NCI-H1105 treated with DMSO at 0.1 percent for 48 hours (cell line): ENCODE measurements around the gene MRPL20.

Experiments used
- DNase-seq: peaks from one replicate; lab custom pipeline; 2025; lab: John Stamatoyannopoulos, UW

Gene MRPL20

DNA sequence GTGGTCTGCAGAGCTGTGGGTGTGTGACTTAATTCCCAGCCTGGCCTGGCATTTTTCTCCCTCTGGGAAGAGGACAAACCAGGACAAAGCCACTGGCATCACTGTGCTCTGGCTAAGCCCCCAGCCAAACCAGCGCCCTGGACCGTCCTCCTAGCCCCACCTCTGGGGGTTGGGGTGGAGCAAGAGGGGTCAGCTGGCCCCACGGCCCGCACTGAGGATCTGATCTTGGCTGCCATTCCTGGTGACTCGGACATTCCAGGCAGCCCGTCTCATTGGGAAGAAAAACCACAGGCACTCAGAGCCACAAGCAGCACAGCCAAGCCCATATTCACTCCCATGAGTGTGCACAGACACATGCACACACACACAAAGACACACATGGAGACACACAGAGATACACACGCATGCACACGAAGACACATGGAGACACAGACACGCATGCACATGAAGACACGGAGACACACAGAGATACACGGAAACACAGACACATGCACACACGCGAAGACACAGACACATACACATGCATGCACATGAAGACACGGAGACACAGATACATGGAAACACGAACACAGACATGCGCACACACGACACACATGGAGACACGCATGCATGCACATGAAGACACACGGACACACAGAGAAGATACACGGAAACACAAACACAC, 46.5 kb downstream of the MRPL20 start:
- no peak for DNase-seq

DNA sequence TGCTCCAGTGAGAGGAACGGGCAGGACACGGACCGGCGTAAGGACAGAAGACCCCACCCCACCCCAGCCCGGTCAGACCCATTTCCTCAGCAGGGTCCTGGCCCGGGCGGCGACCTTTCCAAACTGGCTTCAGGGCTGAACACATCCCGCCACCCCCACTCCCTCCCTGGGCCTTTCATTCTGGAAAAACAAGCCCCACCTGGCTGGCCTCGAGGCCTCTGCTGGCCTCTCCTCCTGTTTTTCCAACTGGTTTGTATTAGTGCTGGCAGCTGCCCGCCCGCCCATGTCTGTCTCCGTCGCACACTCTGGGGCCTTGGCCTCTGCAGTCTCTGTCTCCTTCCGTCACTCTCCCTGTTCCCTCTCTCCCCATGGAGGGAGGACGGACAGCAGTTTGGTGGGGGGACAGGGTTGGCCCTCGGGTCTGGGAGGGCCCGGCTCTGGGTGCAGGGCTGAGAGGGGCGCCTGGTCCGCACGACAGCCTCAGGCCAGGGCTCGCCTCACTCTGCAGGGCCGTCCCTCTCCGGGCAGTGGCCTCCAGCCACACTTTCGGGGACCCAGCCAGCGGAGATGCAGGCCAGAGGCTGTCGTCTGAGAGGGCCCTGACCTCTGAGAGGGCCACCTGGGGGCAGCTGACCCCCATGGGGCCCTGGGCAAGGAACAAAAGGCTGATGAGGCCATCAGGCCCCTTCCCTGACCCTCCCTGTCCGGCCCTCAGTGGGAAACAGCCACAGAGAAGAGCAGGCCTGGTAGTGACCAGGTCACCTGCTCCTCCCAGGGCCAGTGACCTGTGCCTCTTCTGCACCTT, 47.2 kb downstream of the MRPL20 start:
- DNase-seq, result no peak

GRCh38 chr1:1359308-1359663, 47.8 kb downstream of the MRPL20 start:
- DNase-seq, result no peak

GRCh38 chr1:1358433-1359271, 48.4 kb downstream of the MRPL20 start, which contains the start of gene MXRA8:
MXRA8 (minus strand) TSS chr1:1358555; CDS start chr1:1358504, 51 bp downstream.
- DNase-seq, result no peak

- DNase-seq, result no peak
These were observed 49.1 kb downstream of the MRPL20 start for GRCh38 chr1:1357871-1358432.

DNA sequence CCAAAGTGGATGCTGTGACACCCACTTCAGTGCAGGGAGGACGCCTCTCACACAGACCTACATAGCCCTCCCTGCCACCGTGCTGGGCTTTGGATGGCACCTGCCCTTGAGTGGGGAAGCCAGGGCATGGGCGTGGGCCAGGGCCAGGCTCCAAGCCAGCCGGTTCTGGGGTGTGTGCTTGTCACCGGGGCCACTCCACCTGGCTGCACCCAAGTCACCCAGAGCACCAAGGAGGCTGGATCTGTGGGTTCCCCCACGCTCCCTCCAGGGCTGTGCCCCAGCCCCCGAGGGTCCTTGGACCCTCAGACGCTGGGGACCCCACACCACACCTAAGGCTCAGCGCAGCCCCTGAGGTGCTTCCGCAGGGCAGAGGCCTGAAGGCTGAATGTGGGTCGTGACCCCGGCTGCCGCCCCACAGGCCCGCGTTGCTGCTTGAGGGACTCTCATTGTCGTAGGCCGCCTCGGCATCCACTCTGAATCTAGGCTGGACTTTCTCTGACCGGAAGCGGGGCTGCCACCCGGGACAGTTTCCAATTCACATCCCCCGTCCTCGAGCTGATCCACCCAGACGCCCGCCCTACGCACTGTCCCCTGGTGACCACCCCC, 50.2 kb downstream of the MRPL20 start:
- DNase-seq, result no peak

DNA sequence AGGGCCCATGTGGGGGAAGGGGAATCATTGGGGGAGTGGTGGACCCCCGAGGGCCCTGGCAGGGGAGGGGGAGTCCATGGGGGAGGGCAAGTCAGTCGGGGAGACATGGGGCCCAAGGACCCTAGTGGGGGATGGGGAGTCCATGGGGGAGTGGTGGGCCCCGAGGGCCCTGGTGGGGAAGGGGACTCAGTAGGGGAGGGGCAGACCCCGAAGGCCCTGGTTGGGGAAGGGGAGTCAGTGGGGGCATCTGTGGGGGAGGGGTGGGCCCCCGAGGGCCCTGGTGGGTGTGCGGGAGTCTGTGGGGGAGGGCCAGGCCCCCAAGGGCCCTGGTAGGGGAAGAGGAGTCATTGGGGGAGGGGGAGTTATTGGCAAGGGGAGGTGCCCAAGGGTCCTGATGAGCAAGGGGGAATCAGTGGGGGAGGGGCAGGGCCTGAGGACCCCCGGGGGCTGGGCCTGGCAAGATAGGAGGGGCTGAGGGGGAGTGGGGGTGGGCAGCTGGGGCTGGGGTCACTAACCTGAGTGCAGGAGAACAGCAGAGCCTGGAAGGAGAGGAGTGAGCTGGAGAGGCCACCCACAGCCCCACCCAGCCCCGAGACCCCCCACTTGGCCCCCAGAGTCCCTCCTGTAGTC, 50.8 kb downstream of the MRPL20 start:
- no peak for DNase-seq

DNA sequence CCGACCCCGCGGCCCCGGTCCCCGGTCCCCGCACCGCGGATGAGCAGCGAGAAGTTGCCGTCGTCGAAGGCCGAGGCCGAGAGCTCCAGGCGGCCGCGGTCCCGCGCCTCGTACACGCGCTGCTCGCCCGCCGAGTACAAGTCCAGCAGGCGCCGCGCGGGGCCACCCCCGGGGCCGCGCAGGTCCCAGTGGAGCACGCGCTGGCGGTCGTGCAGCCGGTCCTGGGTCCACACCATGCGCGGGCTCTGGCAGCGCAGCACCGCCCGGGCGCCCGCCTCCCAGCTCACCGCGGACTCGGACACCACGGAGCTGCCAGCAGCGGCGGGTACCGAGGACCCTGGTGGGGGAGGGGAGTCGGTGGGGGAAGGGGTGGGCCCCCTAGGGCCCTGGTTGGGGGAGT, 51.7 kb downstream of the MRPL20 start:
- peak; percentile 26 for DNase-seq

GRCh38 chr1:1354271-1355247, 52.5 kb downstream of the MRPL20 start:
- DNase-seq, result peak; percentile 13

DNA sequence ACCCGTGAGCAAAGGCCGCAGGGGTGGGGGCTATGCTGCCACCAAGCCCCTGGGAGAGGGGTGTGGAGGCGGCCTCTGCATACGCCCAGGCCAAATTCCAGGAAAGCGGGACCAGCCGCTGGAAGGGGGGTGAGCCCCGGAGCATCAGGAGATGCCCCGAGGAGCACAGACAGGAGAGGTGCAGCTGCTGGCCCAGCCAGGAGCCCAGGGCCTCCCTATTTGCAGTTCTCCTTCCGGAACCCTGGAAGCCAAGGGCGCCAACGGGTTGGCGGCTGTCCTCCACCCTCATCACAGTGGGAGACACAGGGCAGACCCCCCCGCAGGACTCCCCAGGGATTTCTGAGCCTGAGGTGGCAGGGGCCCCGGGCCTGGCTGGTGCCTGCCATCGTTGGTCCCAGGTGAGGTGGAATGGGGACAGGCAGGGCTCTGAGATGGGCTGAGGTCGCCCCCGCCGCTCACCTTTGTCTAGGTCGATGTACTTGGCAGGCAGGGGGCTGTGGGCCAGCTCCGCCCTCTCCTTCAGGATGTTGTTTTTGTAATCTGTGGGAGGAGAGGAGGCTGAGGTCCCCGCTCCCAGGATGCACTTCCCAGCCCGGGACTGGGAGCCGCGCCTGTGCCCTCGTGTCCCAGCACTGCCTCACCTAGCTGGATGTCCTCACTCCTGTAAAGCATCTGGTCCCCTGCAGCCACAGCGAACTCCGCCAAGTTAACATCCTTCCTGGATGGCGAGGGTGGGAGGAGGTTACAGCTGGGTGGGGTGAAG, 53.5 kb downstream of the MRPL20 start:
- peak; percentile 19 for DNase-seq

DNA sequence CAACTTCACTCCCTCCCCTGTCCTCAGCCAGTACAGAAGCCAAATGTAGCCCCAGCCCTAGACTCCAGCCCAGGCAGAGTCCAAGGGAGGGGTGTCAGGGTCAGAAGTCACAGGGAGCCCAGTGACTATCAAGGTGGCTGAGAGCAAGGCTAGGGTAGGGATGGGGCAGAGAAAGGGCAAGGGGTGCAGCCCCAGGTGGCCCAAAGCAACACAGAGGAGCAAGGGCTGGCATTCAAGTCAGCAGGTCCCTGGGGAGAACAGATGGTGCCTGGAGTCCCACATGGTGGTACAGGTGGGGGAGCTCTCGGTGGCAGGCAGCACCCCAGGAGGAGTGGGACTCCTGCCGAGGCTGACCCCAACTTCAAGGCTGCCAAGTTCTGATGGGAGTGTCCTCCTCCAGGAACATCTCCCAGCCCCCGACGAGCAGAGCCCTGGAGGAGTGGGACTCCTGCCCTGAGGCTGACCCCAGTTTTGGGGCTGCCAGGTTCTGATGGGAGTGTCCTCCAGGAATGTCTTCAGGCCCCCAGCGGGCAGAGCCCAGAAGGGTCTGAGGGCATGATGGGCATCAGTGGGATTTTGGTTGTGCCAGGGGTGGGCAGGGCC, 54.2 kb downstream of the MRPL20 start:
- DNase-seq, result no peak
